GM12874 (cell line): ENCODE measurements around the gene TFCP2L1.

Experiments
- CTCF ChIP-seq: IDR thresholded peaks from 2 replicates; pipeline ENCODE4 v1.5.1; 2011; ENCODE audit warnings: low read depth, mild to moderate bottlenecking, control low read depth, low read length, moderate library complexity; ENCODE audit not compliant: insufficient read depth

TFCP2L1 gene

DNA sequence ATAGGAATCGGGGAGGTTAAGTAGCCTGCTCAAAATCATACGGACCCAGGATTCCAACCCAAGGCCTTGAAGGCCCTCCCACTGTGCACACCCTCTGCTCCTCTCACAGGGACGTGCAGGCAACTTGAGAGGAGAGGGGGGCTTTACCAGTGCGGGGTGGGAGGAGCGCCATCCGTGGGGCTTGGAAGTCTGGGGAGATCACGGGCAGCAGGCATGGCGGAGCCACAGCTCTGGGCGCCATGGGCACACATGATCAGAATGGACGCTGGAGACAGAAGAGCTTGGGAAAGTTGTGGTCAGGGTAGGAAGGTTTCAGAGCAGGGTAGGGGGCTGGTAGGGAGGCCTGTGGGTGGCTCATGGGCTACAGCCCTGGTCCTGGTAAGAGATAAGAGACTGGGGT is 70.7 kb downstream of the TFCP2L1 start:
- TF ChIP-seq CTCF = no peak

- no peak for TF ChIP-seq CTCF
Measured at GRCh38 chr2:121213386-121213785, 71.6 kb downstream of the TFCP2L1 start.

GRCh38 chr2:121212661-121213325 is 72.2 kb downstream of the TFCP2L1 start:
- no peak for TF ChIP-seq CTCF

DNA sequence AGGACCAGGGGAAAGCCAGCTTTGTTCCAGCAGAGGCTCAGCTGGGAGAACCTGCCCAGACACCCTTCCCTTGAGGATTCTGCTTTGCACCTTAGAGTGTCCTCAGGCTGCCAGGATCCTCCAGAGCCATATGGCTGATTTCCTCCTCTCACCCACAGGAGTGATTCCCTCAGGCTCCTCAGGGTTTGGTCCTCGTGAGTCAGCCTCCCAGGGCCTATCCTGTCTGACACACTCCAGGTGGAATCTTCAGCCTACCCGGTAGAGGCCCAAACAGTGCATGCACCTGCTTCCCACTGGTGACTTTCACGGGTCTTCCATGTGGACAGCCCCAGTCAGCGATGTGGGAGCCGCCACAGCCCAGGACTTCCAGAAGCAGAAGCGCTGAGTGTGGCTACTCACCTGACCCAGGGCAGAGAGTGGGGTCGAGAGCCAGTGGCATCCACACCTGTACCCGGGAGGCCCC is 73.3 kb downstream of the TFCP2L1 start:
- TF ChIP-seq CTCF = no peak

DNA sequence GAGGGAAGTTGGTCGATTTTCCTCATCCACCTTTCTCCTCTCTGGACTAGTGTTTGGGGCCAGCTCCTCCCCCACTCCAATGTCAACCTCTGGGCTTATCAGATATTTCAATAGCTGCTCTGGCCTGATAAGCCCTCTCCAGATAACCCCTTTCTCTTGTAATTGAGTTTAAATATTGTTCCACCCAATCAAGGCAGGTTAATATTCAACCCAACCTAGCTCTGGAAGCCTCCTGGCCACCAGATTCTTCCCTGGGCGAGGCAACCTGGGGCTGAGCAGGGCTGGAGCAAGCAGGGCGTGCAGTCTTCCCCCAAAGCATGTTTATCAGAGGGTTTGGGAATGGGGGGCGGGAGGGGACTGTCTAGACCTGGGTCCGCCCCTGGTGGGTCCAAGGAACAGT is 73.8 kb downstream of the TFCP2L1 start:
- no peak for TF ChIP-seq CTCF

- TF ChIP-seq CTCF = no peak
Measured at GRCh38 chr2:121210691-121211090, 74.3 kb downstream of the TFCP2L1 start.

DNA sequence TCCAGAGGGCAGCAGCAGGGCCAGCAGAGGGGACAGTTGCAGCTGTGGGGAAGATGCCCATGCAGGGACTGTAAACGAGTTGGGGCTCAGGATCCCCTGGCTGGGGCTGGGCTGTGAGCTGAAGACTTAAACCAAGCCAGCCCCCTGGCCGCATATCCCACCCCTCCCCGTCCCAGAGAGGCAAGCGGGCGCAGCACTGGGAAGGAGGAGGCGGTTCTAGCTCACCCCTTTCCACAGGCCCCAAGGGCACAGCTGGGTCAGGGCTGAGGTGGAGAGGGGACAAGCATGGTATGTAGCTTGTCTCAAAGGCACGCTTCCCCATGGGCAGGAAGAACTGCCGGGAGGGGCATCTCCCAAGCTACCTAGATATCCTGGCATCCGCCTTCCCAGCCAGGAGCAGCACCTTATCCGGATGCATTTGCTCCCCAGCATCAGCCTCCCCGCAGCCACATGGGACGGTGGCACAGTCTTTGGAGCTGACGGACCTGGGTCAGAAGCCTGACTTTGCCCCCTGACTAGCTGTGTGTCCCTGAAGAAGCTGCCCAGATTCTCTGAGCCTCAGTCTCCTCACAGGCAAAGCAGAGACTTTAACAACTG is 75.9 kb downstream of the TFCP2L1 start:
- TF ChIP-seq CTCF = no peak
